ENCODE data around the gene PLSCR4.
"Not testable (repeated sequence)": the region's sequence is repeated elsewhere in the genome, so short reads cannot be mapped to it uniquely, and the experiment has no call there.

PLSCR4 gene

DNA sequence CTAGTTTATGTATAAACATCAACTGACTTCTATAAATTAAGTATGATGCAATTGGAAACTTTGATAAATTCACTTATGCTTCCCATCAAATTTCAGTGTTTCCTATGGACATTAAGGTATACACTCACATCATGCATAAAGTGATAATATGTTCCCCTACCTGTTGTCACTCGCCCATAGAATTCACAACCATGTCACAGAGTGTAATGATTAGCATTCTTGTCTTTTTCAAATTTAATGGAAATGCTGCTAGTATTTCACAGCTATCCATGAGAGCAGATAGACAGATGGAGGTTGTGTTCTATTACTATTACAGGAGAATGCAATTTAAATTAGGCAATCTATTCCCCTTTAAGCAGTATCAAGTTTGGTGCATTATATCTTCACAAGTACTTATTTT is 984 bp downstream of the PLSCR4 start:
- in situ Hi-C loops (cut with HindIII; ENCODE audit: low sequenced_read_pairs), result no loop called here

DNA sequence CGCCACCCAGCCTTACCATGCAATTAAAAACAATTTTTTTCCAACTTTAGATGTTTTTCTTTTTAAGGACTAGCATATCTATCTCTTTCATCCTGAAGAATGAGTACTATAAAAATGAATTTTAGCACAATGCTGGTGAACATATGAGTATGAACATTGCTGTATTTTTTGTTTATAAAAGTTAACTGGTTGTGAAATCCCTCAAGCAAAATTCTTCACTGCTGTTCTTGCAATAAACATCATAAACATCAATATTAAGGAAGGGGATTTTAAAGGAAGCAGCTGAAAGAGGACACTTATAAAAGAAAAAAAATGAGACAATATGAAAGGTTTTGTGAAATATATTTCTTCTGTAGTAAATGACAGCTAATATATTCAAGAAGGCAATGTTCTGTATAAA is 3.0 kb downstream of the PLSCR4 start:
- in situ Hi-C loops (cut with HindIII; ENCODE audit: low sequenced_read_pairs), result no loop called here

DNA sequence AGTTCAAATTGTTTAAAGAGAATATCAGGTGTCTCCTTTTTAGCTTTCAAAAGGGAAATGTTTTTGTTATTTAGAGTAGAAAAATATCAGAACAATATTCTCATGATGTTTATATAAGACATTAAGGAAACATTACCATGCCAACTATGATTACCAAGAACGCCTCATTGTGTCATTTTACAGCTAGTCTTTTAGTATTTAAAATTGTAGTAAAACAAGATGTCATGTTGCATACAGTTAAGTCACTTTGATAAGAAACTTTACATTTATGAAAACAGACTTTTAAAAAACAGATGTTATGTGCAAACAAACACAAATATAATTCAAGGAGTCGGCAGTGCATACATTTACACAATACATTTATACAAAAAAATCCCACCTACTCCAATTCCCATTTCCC is 4.4 kb downstream of the PLSCR4 start:
- in situ Hi-C loops (cut with HindIII; ENCODE audit: low sequenced_read_pairs), result no loop called here

DNA sequence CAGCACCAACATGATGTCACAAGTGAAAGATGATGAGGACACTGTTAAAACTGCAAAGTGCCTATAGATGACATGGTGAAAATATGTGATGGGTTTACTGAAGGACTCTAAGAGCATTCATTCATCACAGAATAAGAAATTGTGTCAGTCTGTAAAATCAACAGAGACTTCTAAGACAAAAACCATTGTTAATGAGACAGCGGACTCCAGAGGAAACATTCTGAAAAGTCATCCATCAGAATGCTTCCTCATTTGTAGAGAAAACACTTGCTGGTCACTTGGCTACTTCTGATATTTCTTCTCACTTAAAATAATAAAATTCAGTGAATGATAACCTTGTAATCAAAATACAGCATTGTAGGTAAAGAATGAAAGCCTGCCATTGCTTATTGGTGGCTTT is 7.3 kb downstream of the PLSCR4 start:
- in situ Hi-C loops (cut with HindIII; ENCODE audit: low sequenced_read_pairs), result no loop called here

DNA sequence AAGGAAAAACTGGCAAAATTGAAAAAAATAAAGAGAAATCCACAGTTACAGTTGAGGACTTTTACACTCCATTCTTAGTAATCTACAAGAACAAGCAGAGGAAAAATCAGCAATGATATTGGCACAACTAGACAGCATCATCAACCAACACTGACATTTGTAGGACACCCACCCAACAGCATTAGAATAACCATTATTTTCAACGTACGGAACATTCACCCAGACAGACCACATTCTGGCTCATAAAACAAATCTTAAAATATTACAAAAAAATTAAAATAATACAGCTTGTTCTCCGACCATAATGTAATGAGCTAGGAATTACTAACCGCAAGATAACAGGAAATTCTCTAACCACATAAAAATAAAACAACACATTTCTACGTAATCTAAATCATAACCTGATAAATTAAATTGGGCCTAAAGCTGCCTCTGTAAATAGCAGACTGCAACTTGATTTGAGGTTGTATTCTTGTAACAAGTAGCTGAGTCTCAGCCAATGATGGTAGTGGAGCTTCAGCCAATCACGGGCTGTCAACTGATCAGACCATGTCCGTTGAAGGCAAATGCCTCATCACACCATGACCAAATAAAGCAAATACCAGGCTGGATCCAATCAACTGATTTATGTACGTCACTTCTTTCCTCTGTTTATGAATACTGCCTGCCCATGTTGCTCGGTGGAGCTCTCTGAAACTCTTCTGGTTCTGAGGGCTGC is 9.2 kb downstream of the PLSCR4 start:
- in situ Hi-C loops (cut with HindIII; ENCODE audit: low sequenced_read_pairs), result no loop called here

DNA sequence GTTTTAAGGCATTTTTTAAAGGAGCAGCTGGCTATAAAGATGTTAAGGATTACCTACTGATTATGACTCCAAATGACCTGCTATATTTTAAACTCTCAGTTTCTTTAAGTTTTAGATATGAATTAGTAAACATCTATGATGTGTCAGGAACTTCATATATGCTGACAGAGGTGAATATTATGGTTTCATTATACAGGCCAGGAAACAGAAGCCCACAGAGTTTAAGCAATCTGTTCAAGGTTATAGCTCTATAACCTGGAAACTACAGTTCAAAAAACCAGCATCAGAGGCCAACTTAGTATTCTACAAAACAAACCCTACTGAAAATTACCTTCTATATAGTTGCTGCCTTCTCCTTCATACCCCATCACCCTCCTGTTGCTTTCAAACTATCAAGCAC is 17.4 kb downstream of the PLSCR4 start:
- in situ Hi-C loops (cut with HindIII; ENCODE audit: low sequenced_read_pairs), result no loop called here

DNA sequence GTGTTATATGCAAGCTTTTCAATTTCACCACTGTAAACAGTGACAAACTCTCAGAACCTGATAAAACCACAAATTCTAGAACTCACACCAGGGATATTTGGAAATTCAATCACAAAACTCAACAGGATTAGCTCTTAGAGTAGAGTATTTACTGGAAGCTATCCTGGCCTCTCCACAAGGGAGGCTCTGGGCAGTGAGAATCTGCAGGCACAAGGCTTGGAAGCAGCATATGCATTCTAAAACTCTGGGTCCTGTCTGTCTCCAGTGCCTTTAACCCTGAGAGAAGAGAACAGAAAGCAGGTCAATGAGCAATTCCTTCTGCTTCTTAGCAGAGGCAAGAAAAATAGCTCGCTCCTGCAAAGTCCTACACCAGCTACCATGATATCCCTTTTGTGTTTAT is 23.4 kb downstream of the PLSCR4 start:
- in situ Hi-C loops (cut with HindIII; ENCODE audit: low sequenced_read_pairs), result no loop called here

DNA sequence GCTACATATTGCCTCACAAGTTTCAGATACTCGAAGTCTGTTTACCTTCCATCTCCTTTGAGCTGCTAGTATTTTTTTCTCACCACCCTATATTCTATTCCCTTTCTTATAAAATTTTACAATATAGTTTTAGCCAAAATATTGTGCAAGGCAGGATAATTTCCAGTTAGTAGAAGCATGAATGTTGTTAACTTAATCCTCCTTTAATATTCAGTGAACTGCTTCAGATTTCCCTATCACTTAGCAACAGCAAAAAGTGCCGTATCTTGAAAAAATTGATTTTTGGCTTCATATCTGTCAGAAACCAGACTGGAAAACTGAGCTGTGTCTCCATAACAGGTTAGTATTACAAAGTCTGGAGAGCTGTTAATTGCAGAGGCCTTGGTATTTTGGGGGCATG is 24.0 kb downstream of the PLSCR4 start:
- in situ Hi-C loops (cut with HindIII; ENCODE audit: low sequenced_read_pairs), result no loop called here

DNA sequence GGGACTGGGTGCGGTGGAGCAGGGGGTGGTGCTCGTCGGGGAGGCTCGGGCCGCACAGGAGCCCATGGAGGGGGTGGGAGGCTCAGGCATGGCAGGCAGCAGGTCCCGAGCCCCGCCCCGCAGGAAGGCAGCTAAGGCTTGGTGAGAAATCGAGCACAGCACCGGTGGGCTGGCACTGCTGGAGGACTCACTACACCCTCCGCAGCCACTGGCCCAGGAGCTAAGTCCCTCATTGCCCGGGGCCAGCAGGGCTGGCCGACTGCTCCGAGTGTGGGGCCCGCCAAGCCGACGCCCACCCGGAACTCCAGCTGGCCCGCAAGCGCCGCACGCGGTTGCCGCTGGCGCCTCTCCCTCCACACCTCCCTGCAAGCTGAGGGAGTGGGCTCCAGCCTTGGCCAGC is 25.4 kb downstream of the PLSCR4 start:
- in situ Hi-C loops (cut with HindIII; ENCODE audit: low sequenced_read_pairs), result not testable (repeated sequence)

DNA sequence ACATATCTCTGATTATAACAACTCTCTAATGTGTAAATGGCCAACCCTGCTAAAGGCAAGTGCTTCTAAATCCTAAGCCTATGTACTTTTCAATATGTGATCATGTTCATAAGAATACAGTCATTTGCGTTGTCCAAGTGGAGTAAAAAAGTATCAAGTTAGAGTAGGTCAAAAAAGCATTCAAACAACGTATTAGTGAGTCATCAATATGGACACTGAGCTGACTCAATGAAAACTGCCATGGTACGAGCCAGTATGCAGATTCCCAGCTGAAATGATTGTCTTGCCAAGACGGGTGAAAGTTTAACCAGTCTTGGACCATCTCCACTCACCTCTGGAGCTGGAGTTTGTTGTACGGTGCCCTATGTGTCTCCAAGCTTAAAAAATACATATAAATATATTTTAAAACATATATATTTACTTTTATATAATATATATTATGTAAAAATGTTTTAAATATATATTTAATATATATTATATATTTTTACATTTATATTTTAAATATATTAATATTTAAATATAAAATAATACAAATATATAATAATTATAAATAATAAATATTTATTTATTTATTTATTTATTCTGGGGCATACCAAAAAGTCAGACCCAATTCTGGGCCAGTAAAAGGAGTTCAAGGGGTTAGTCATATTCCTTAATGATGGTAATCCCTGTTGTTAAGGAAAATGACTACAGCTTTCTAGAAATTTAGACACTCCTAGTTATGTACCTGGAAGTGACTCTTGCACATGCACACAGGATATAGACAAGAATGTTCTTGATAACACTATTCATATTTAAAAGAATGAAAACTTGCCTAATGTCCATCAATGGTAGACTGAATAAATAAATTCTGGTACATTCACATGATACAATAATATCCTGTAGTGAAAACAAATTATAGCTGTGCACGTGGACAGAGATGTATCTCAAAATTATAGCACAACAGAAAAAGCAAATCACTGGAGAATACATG is 27.2 kb downstream of the PLSCR4 start:
- in situ Hi-C loops (cut with HindIII; ENCODE audit: low sequenced_read_pairs), result no loop called here

DNA sequence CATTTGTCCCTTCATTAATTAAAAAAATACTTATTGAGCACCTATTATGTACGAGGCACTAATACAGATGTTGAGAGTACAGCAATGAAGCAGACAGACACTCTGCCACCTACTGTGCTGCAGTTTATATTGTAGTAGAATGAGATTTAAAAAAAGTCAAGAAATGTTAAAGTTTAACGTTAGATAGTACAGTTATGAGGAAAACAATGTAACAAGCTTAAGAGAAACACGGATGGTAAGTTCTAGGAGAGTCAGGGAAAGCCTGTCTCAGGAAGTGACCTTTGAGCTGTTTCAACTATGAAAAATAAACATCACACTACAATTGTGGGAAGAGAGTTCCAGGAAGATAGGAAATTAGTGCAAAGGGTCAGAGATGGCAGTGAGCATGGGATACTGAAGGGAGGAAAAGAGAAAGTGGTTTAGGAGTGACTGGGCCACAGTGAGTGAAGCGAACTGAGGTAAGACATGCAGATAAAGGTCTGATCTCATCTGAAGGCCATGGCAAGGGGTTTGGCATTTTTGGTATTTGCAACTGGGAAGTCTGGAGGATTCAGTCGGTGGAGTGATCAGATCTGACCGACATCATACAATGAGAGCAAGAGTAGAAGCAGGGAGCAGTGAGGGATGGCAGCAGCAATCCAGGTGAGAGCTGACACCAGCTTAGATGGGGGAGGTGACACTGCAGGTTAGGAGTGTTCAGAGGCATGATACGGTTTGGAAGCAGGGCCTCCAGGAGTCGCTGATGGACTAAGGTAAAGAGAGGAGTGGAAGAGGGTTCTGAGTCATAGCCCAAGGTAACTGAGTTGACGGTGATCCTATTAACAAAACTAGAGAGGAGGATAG is 28.5 kb downstream of the PLSCR4 start:
- in situ Hi-C loops (cut with HindIII; ENCODE audit: low sequenced_read_pairs), result no loop called here

DNA sequence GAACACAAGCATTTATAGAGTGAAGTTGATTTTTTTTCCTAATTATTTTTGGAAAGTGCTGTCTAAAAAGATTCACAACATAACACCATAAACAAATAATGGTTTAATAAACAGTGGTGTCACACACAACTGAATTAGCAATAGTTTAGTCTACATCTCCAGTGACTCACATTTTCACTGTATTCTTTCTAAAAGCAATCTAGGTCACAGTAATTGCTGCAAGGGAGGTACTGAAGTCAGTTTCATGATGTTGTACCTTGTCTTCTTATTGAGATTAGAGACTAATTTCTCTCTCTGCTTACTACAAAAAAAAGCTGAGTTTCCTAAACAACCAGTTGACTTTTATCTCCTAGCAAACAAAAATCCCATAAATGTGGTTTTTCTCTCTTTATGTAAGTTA is 29.6 kb downstream of the PLSCR4 start:
- in situ Hi-C loops (cut with HindIII; ENCODE audit: low sequenced_read_pairs), result no loop called here

DNA sequence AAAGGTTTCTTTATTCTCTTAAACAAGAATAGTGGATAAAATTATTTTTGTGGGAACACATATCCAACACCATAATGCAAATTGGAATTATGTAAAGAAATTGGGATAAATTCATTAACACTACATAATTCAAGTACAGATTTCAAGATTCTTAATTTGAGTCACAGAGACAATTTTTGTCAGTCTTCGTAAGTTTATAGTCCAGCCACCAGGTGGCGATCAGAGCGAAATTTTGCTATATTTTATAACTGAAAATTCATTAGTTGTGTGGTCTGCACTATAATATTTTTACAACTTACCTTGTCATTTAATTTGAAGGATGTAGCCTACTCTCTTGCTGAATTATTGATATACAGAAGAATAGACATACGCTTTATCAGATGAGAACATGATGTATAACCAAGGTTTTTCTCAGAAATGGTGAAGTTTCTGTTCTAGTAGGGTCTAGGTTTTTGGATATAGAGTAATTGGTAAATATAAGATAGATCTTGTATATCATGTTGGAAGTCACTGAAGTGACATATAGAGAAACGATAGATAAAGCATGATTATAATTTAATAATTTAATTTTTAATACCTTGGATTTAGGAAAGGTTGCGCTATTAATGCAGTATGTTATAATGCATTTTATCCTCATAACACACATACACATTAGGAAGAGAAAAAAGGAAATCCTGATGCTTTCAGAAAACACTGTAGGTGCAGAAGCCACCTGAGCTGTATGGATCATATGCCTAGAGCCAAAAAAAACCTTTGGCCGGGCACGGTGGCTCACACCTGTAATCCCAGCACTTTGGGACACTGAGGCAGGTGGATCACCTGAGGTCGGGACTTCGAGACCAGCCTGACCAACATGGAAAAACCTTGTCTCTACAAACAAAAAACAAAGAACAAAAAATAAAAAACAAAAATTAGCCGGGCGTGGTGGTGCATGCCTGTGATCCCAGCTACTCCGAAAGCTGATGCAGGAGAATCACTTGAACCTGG is 31.7 kb downstream of the PLSCR4 start:
- in situ Hi-C loops (cut with HindIII; ENCODE audit: low sequenced_read_pairs), result no loop called here

DNA sequence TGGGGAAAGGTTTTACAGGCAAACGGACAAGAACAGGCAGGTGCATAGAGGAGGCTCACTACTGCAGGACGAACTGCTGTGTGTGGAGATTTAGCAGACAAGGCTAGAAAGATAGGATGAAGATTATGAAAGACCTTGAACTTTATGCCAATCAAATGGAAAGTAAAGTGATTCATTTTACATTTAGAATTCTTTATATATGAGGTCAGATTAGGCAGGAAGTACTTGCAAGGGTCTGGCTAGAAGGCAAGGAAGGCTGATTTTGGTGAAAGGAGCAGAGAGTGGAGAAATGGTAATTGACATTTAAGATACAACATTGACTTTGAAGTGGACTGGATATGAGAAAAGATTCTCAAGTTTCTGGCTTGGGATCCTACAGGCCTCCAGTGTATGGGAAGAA is 33.6 kb downstream of the PLSCR4 start:
- in situ Hi-C loops (cut with HindIII; ENCODE audit: low sequenced_read_pairs), result no loop called here

DNA sequence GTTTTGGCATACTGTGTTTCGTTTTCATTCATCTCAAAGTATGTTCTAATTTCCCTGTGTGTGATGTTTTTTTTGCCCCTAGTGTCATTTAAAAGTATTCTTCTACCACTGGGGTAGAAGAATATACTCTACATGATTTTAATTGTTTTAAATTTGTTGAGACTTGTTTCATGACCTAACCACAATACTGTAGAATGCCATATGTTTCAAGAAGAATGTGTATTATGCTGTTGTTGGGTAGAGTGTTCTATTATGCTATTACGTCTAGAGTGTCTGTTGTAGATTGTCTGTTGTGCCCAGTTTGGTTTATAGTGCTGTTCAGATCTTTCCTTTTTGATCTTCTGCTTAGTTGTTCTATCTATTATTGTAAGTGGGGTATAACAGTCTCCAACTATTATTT is 36.4 kb downstream of the PLSCR4 start:
- in situ Hi-C loops (cut with HindIII; ENCODE audit: low sequenced_read_pairs), result no loop called here

DNA sequence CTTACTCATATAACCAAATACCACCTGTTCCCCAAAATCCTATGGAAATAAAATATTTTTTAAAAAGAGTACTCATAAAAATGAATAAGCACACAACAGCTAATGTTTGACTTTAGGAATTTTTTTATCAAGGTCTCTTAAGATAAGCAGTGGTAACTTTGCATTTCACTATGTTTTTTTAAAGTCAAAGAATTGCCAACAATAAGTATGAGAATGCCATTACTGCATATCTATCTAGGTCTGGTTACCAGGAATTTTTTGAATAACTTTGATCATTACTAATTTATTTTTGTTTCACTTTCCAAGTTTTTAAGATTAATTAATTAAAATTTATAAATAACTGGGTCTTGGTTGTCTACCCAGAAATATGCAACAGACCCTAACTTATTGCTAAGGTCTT is 41.5 kb downstream of the PLSCR4 start:
- in situ Hi-C loops (cut with HindIII; ENCODE audit: low sequenced_read_pairs), result no loop called here

DNA sequence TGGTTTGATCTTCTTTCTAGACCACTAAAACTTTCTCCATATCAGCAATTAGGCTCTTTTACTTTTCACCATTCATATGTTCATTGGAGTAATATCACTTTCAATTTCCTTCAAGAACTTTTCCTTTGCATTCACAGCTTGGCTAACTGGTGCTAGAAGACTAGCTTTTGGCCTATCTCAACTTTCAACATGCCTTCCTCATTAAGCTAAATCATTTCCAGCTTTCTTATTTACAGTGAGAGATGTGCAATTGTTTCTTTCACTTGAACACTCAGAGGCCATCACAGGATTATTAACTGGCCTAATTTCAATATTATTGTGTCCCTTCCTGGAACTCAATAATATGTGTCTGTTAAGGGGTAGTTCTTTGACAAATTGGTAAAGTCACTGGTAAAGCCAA is 47.1 kb downstream of the PLSCR4 start:
- in situ Hi-C loops (cut with HindIII; ENCODE audit: low sequenced_read_pairs), result no loop called here

DNA sequence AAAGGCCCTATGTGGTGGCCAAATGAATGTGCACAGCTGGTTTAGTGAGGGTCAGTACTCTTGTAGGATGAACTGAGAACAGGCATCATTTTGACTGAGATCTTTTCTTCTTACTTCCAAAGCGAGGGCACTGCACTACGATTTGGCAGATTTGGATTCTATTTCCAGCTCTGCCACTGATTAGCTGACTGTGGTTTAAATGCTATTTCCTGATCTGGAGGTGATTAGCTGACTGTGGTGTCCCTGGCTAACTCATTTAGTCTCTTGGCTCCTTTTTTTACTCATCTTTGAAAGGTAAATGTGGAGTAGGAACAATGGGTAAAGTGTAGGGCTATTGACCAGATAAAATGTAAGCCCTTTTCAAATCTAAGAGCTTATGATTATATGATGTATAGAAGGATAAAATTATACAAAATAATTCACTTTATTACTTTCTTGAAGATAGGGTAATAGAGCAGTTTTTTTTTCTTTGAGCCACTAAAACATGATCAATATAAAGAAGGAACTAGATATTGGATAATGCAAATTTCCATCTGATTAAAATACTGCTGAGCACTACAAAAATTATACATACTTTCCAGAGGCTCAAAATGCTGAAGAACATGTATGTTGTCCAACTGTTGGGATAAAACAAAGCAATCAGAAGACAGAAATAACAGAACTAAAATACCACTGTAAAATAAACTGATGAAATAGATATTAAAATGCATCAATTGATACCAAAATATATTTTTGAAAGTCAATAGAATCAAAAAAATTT is 50.3 kb downstream of the PLSCR4 start:
- in situ Hi-C loops (cut with HindIII; ENCODE audit: low sequenced_read_pairs), result no loop called here

DNA sequence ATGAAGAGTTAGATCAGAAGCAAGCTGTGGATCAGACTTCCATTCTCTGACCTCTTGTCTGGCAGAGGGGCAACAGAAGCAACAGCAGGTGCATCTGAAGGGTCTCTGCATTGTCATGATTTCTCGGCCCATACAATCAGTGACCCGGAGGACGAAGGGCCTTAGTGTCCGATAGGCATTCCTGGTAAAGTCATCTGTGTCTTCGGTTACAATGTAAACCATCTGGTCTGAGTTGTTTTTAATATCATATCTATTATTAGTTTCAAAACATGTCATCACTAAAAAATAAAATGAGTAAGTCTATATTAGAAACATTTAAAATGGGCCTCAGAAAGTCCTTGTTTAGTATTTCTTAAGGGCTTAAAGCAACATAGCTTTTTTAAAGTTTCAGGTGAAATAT is 51.1 kb downstream of the PLSCR4 start:
- in situ Hi-C loops (cut with HindIII; ENCODE audit: low sequenced_read_pairs), result no loop called here
